Measurements from ENCODE around the gene IER2.
"Not testable (repeated sequence)": the region's sequence is repeated elsewhere in the genome, so short reads cannot be mapped to it uniquely, and the experiment has no call there.

IER2 gene

DNA sequence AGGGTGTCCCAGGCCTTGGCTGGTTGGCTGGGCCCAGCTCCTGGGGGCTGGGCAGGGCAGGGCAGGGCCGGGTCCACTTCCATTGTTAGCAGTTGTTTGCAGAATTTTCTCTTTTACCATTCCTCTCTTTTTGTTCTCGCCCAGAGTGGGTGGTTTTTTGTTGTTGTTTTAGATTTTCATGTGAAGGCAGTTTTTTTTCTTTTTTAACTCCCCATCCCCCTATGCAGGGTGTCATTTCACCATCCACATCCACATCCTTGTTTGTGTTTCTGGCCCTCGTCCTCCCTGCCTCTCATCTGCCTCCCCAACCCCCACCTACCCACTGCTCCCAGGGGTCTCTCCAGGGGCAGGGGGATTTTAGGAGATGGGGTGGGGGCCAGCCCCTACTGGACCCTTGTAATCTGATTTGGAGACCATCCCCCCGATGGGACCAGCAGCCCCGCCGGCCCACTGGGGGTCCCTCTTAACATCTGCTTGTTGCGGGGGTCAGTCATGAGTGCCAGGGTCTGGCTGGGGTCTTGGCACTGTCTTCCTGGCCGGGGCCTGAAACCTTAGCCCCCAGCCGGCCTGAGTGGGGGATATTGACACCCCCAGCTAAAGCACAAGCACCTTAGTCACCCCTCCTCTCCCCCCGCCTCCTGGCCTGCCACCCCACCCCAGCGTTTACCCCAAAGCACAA is 10.4 kb upstream of the IER2 start:
- DNase-seq (ENCODE audit: low read depth) = no peak

DNA sequence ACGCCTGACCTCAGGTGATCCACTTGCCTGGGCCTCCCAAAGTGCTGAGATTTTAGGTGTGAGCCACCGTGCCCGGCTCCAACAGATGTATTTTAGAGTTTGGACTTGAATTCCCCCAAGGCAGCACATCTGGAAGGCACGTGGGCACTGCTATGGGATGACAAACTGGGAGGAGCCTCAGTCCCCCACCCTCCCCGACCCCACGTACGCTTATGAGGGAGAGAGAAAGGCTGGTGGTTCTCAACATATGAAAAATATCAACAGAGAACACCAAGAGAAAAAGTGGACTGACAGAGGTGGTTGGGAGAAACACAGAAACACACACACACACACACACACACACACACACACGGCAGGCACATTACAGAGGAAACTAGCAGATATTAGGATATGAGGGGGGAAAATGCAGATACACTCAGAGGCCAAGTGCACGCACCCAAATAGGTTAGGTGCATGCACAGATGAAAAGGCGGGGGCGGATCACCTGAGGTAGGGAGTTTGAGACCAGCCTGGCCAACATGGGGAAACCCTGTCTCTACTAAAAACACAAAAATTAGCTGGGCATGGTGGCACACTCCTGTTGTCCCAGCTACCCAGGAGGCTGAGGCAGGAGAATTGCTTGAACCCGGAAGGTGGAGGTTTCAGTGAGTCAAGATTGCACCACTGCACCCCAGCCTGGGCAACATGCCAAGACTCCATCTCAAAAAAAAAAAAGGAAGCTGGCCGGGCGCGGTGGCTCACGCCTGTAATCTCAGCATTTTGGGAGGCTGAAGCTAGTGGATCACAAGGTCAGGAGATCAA is 3.2 kb upstream of the IER2 start:
- DNase-seq (ENCODE audit: low read depth) = no peak

- not testable (repeated sequence) for DNase-seq (ENCODE audit: low read depth)
These were observed 1.0 kb upstream of the IER2 start for GRCh38 chr19:13149173-13149627.

DNA sequence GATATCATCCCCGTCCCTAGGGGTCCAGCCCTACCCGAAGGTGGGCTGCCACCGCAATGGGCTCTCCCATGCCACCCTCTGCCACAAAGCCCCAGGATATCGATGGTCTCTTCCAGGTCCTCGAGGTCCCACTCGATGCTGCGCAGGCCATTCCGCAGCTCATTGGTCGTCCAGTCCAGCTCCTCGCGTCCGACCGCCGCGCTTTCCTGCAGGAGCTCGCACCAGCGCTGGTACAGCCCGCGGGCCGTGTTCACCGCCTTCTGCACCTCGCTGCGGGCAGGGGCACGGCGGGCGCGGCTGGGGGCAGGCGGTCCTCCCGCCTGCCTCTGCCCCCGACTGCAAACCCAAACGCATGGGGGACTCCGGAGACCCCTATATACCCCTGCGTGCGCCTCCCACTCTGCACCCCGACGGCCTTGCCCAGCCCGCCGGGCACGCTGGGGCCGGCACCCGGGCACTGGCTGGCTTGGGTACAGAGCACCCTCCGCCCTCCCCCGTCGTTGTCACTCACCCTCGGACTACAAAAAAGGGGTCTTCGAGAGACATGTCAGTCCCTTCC is 504 bp upstream of the IER2 start:
- no peak for DNase-seq (ENCODE audit: low read depth)

GRCh38 chr19:13150931-13151604 is 857 bp downstream of the IER2 start:
- DNase-seq (ENCODE audit: low read depth) = no peak

DNA sequence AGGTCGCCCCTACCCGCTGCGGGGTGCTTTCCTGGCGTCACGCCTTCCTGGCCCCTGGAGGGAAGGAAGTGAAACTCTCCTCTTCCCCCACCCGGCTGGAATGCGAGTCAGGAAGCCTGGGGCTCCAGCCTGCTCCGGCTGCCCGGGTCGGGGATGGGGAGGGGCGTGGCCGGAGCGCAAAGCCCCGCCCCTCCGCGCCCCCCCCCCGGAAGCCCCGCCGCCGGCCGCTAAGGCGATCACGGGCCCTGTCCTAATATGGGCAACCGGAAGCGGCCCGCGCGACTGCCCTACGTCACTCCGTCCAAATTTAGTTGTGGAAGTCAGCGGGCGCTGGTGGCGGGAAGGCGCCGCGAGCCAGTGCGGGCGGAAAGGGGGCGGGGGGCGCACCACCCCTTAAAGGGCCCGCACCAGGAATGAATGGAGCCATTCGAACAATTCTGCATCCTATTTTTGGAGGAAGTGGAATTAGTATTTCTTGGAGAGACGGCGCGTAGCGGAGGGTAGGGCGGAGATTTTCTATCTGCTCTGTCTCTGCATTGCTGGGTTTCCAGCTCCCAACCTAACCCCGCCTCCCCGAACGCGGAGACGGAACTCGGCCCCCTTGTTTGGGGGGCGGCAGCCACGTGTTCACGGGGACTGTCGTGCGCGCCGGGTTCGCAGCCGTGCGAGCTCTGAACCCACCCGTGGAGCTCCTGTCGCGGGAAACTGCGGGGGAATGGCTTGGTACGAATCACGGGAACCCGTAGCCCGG is 1.6 kb downstream of the IER2 start:
- peak; percentile 94 for DNase-seq (ENCODE audit: low read depth)

- no peak for DNase-seq (ENCODE audit: low read depth)
These were observed 2.3 kb downstream of the IER2 start for GRCh38 chr19:13152356-13152973.

DNA sequence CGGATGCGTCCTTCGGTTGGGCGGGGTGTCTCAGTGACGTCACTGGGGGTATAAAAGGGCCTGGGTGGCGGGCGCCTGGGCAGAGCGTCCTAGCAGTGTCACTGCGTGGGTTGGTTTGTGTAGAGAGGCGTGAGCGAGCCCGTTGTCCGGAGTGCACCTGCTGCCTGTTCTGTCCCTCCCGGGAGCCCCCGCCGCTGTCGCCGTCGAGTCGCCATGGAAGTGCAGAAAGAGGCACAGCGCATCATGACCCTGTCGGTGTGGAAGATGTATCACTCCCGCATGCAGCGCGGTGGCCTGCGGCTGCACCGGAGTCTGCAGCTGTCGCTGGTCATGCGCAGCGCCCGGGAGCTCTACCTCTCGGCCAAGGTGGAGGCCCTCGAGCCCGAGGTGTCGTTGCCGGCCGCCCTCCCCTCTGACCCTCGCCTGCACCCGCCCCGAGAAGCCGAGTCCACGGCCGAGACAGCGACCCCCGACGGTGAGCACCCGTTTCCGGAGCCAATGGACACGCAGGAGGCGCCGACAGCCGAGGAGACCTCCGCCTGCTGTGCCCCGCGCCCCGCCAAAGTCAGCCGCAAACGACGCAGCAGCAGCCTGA is 2.9 kb downstream of the IER2 start:
- DNase-seq (ENCODE audit: low read depth) = peak; percentile 93

- DNase-seq (ENCODE audit: low read depth) = no peak
These were observed 3.5 kb downstream of the IER2 start for GRCh38 chr19:13153569-13154240.

- DNase-seq (ENCODE audit: low read depth) = no peak
These were observed 4.1 kb downstream of the IER2 start for GRCh38 chr19:13154241-13154778.

- no peak for DNase-seq (ENCODE audit: low read depth)
These were observed 4.8 kb downstream of the IER2 start for GRCh38 chr19:13154911-13155471.

GRCh38 chr19:13155472-13156359 is 5.5 kb downstream of the IER2 start:
- DNase-seq (ENCODE audit: low read depth) = peak; percentile 73

GRCh38 chr19:13159713-13160112 is 9.5 kb downstream of the IER2 start:
- no peak for DNase-seq (ENCODE audit: low read depth)

DNA sequence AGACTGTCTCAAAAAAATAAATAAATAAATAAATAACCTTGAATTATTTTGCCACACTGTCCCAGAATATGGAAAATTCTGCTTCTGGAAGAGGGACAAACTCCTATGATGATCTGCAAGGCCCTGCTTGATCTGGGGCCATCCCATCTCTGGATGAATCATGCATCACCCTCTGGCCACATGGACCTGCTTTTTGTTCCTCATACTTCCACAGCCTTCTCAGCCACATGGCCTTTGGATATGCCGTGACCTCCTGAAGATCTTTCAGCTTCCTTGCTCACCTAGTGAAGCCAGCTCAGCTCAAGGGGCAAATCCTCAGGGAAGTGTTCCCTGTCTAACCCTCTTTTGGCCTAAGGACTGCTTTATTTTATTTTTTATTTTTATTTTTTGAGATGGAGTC is 10.3 kb downstream of the IER2 start:
- no peak for DNase-seq (ENCODE audit: low read depth)

DNA sequence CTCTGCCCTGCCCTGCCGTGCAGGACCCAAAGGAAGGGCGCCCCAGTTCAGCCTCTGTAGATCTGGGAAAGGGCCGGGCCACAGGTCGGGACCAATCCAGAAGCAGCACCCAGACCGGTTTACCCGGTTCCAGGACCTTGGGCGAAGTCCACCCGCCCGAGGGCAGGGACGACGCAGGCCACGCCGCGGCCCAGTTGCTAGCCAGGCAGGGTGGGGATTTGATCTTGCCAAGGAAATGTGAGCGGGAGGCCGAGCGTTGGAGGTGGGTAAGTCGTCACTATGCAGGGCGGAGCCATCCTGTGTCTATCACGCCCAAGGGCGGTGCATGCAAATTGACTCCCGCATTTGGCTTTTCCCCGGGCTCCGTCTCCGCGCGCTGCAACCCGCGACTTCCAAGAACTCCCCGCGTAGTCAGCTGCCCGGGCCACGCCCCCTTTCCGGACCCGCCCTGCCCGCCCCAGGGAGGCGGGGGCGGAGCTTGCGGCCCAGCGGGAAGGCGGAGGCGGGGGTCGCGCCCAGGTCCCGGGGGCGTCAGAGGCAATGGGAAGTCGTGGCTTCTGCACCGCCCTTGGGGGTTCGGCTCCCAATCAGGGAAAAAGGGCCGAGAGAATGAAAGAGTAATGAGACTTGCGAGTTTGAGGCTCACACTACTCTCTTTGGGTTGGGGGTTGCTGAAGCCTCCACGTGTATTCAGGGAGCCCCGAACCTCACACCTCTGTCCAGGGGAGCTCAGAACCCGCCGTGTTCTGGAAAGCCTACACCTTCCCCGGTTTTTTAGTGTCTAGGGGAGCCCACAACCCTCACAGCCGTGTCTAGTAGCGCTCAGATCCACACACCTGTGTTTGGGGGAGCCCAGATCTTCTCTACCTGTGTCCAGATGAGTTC is 12.8 kb downstream of the IER2 start:
- DNase-seq (ENCODE audit: low read depth) = peak; percentile 75

DNA sequence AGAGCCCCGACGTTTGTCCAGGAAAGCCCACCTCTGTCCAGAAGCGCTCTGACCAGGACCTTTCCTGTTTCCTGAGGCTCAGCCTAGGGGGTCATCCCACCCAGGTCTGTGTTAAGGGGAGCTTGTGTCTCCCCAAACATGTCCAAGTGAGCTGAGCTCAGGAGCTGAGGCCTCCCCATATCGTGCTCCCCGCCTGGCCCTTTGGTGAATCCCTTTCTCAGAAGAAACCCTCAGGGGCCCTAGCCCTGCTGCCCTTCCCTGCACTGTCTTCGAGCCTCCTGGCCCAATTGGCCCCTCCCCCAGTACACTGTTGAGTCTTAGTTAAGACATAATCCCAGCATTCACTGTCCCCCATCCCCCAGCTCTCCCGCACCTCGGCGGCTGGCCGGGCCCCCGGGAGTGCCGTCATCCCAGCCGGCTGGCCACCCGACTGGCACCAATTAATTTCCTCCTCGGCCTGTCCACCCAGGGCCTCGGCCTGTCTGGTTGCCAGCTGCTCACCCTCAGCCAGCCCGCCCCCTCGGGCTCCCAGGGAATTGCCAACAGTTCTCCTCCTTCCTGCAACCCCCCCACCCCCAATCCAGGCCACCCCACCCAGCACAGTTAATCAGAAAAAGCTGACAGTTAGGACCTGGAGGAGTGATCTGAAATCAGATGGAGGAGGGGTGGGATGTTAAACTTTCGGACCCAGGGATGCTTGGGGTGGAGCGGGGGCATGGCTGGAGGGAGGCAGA is 13.6 kb downstream of the IER2 start:
- no peak for DNase-seq (ENCODE audit: low read depth)

Data from activated T-helper 1 cell treated with Interleukin-2 at 50 U/mL for 16 hours (primary cell).